ENCODE measurements around the gene FGG. TPM values are rescaled to one million over a fixed set of nuclear protein-coding genes. Genes with fewer than 3 reads are reported as not detected.

Gene FGG
- total and polyA plus RNA-seq, 2 of the 13 experiments (the other 11 are each of a cell fraction or from before 2014, with no cell fraction given) = 1,037 to 2,423 TPM

DNA sequence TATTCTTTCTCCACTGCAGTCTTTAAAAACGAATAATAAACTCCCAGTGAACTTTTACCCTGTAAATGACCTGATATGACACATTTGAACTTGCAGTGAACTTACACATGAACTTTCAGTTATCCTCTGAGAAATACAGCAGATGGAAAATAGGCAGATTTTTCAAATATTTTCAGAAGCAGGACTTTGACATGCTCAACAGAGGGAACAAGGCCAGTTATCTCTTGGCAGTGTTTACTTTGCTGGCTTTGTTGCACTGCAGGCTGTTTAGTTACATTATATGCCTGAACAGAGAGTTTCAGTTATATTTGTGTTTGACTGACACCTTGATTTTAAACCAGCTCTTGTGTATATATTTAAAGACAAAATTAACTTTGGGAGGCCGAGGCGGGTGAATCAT, 47.6 kb upstream of the FGG start (continued):
- TF ChIP-seq, protein P1, sequence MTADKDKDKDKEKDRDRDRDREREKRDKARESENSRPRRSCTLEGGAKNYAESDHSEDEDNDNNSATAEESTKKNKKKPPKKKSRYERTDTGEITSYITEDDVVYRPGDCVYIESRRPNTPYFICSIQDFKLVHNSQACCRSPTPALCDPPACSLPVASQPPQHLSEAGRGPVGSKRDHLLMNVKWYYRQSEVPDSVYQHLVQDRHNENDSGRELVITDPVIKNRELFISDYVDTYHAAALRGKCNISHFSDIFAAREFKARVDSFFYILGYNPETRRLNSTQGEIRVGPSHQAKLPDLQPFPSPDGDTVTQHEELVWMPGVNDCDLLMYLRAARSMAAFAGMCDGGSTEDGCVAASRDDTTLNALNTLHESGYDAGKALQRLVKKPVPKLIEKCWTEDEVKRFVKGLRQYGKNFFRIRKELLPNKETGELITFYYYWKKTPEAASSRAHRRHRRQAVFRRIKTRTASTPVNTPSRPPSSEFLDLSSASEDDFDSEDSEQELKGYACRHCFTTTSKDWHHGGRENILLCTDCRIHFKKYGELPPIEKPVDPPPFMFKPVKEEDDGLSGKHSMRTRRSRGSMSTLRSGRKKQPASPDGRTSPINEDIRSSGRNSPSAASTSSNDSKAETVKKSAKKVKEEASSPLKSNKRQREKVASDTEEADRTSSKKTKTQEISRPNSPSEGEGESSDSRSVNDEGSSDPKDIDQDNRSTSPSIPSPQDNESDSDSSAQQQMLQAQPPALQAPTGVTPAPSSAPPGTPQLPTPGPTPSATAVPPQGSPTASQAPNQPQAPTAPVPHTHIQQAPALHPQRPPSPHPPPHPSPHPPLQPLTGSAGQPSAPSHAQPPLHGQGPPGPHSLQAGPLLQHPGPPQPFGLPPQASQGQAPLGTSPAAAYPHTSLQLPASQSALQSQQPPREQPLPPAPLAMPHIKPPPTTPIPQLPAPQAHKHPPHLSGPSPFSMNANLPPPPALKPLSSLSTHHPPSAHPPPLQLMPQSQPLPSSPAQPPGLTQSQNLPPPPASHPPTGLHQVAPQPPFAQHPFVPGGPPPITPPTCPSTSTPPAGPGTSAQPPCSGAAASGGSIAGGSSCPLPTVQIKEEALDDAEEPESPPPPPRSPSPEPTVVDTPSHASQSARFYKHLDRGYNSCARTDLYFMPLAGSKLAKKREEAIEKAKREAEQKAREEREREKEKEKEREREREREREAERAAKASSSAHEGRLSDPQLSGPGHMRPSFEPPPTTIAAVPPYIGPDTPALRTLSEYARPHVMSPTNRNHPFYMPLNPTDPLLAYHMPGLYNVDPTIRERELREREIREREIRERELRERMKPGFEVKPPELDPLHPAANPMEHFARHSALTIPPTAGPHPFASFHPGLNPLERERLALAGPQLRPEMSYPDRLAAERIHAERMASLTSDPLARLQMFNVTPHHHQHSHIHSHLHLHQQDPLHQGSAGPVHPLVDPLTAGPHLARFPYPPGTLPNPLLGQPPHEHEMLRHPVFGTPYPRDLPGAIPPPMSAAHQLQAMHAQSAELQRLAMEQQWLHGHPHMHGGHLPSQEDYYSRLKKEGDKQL (CRISPR knock-in tag; IDR thresholded peaks at IDR 0.05; ENCODE audit: low read depth) = peak; percentile 63; the same call in 1 of the 2 replicates
- no peak for TF ChIP-seq MTA3 (CRISPR knock-in tag; IDR thresholded peaks at IDR 0.05)
- TF ChIP-seq ETV5 (CRISPR knock-in tag; IDR thresholded peaks at IDR 0.05; ENCODE audit: borderline replicate concordance) = no peak
- no peak for TF ChIP-seq POGK (CRISPR knock-in tag; conservative IDR thresholded peaks at IDR 0.05)
- TF ChIP-seq ZNF766 (CRISPR knock-in tag; IDR thresholded peaks at IDR 0.05; ENCODE audit: borderline replicate concordance) = no peak
- TF ChIP-seq MAFK (conservative IDR thresholded peaks at IDR 0.05 in 1 of 2, IDR thresholded peaks at IDR 0.05 in 1 of 2; ENCODE audit: low read length in 2 of 2) = peak; percentile 59 to 62; a peak in 3 of 4 replicates
- TF ChIP-seq, protein P2, sequence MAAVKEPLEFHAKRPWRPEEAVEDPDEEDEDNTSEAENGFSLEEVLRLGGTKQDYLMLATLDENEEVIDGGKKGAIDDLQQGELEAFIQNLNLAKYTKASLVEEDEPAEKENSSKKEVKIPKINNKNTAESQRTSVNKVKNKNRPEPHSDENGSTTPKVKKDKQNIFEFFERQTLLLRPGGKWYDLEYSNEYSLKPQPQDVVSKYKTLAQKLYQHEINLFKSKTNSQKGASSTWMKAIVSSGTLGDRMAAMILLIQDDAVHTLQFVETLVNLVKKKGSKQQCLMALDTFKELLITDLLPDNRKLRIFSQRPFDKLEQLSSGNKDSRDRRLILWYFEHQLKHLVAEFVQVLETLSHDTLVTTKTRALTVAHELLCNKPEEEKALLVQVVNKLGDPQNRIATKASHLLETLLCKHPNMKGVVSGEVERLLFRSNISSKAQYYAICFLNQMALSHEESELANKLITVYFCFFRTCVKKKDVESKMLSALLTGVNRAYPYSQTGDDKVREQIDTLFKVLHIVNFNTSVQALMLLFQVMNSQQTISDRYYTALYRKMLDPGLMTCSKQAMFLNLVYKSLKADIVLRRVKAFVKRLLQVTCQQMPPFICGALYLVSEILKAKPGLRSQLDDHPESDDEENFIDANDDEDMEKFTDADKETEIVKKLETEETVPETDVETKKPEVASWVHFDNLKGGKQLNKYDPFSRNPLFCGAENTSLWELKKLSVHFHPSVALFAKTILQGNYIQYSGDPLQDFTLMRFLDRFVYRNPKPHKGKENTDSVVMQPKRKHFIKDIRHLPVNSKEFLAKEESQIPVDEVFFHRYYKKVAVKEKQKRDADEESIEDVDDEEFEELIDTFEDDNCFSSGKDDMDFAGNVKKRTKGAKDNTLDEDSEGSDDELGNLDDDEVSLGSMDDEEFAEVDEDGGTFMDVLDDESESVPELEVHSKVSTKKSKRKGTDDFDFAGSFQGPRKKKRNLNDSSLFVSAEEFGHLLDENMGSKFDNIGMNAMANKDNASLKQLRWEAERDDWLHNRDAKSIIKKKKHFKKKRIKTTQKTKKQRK (IDR thresholded peaks at IDR 0.05; ENCODE audit: low read length) = no peak
- 0 out of 2 replicates have a peak, but pooled peaks have one; percentile 48 for TF ChIP-seq ZSCAN20 (CRISPR knock-in tag; IDR thresholded peaks at IDR 0.05; ENCODE audit: borderline replicate concordance)
- no peak for TF ChIP-seq KLF12 (CRISPR knock-in tag; IDR thresholded peaks at IDR 0.05; ENCODE audit: borderline replicate concordance)
- no peak for TF ChIP-seq ZNF557 (CRISPR knock-in tag; IDR thresholded peaks at IDR 0.05)
- peak; percentile 64; the same call in 1 of the 2 replicates for TF ChIP-seq REPIN1 (CRISPR knock-in tag; IDR thresholded peaks at IDR 0.05; ENCODE audit: borderline replicate concordance, low read depth)
- TF ChIP-seq ZNF703 (CRISPR knock-in tag; IDR thresholded peaks at IDR 0.05; ENCODE audit: borderline replicate concordance) = no peak
- TF ChIP-seq DPF2 (CRISPR knock-in tag; IDR thresholded peaks at IDR 0.05; ENCODE audit: borderline replicate concordance, low read depth) = peak; percentile 52; the same call in 1 of the 2 replicates
- TF ChIP-seq, protein P3, sequence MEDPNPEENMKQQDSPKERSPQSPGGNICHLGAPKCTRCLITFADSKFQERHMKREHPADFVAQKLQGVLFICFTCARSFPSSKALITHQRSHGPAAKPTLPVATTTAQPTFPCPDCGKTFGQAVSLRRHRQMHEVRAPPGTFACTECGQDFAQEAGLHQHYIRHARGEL (CRISPR knock-in tag; IDR thresholded peaks at IDR 0.05) = no peak
- TF ChIP-seq PPARG (CRISPR knock-in tag; conservative IDR thresholded peaks at IDR 0.05) = peak; percentile 96
- TF ChIP-seq TARDBP (CRISPR knock-in tag; IDR thresholded peaks at IDR 0.05) = 0 out of 2 replicates have a peak, but pooled peaks have one; percentile 45
- no peak for TF ChIP-seq ZNF225 (CRISPR knock-in tag; IDR thresholded peaks at IDR 0.05)
- TF ChIP-seq GABPB1 (CRISPR knock-in tag; IDR thresholded peaks at IDR 0.05) = no peak
- TF ChIP-seq MATR3 (CRISPR knock-in tag; IDR thresholded peaks at IDR 0.05) = no peak
- no peak for TF ChIP-seq ZFX (CRISPR knock-in tag; IDR thresholded peaks at IDR 0.05; ENCODE audit: low read depth)

Measured in HepG2 (cell line).